ENCODE measurements around the gene LARGE1.

The LARGE1 gene

DNA sequence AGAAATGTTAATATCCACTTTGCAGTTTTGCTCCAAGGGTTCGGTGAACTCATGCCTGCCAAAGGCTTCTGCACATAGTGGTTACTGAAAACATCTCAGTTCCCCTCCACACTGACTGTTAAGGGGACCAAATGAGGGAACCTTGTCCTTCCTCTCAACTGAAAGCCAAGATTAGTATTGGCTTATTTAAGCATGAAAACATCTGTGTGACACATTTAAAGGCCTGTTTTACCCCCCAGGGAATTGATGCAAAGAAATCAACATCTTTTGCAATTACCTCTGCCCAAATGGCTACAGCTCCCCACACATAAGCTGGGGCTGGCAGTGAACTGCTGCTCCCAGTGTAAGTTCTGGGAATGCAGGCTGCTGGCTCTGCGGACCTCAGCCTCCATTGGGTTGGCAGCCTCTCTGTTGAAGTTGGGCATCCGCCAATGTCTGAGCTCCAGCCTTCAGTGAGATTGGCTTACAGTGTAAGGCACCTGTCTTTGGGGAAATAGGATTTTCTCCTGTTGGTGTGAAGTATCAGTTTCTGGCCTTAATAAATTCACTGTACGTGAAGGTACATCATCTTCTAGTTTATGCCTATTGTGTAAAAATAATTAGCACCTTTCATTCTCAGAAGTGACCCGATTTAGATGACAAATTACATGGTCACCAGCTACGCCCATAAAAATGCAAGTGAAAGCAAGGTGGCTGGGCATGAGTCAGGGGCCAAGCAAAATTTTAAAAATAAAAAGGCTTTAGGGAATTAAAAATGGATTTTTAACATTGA lies 648.7 kb downstream of the LARGE1 start:
- DNase-seq: no peak

GRCh38 chr22:33270596-33270995 lies 649.7 kb downstream of the LARGE1 start:
- DNase-seq: no peak

DNA sequence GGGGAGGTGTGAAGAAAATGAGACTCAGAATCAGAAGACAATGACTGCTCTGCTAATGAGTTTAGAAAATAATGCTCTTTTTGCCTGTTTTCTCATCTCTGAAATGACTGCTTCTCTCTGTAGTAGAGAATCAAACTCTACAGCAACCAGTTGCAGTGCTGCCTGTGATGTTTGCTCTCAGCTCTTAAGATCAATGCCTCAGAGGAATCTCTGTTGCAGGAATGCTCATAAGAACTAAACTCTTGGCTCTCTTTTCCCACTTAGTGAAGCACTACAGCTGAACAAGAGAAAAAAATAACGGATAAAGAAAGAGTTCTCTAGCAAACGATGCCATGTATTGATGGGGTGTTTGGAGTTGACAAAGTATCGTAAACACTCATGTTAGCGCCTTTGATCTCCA lies 658.6 kb downstream of the LARGE1 start:
- no peak for DNase-seq

- no peak for DNase-seq
Measured at GRCh38 chr22:33260498-33260897, 659.8 kb downstream of the LARGE1 start.

DNA sequence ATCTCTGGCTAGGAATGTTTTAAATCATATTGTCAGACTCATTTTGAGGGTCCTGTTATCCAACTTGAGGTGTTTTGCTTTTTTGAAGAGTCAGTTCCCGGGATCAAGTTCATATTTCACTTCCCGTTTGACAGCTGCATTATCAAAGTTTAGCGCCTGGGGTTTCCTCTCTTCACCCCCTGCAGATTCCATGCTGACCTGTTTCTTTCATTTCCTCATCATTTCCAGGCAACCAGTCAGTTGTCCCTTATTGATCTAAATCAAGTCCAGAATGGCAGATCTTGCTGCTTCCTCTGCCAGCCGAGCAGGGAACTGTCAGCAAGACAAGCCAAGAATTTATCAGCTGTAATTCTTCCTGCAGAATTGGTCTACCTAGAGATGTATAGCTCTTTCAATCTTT lies 664.5 kb downstream of the LARGE1 start:
- no peak for DNase-seq

GRCh38 chr22:33248948-33249347 lies 671.3 kb downstream of the LARGE1 start:
- DNase-seq: no peak

DNA sequence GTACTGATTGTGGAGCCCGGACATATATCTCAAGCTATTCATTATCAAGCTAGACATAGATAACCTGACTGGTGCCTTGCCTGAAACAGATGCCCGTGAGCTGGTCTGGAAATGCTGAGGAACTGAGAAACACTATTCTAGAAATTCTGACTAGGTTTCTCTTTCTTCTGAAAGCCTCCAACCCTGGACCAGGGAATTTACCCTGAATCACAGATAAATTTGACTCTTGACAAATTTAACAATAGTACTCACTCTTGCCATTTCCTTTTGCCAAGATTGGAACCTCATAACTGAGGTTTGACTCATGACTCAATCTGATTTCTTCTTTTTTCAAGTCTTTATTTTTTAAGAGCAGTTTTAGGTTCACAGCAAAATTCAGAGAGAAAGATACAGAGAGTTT lies 672.5 kb downstream of the LARGE1 start:
- no peak for DNase-seq

DNA sequence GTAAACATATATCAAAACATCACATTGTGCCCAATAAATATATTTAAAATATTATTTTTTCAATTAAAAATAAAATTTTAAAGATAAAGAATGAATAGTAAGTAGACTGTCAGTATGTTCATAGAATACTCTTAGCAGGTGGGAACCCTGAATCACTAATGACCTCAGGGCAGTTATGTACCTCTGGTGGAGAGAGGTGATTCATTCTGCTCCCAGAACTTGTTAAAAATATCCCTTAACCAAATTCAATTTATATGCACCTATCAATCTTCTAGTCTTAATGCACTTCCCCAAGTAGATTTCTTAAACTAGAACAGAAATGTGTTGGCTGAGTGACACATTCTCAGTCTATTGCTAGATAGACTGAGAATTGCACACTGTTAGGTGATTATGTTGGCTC lies 678.2 kb downstream of the LARGE1 start:
- no peak for DNase-seq

- no peak for DNase-seq
Measured at GRCh38 chr22:33240888-33241475, 679.3 kb downstream of the LARGE1 start.

DNA sequence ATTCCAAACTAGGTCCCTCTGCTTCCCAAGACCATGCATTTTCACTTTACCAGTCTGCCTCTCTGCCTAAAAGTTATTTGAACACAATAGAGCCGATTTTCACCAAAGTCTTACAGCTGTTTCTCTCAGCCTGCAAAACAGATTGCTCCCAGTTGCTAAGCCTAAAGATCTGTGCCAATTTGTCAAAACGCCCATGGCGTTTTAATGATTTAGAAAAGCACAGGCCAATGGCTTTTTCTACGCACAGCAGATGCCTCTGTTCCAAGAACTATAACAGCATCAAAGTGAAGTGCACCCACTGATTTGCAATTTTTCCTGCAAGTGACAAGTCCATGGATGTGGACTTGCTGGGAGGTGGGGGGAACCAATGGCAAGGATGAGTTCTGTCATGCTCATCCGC lies 688.2 kb downstream of the LARGE1 start:
- DNase-seq: no peak

DNA sequence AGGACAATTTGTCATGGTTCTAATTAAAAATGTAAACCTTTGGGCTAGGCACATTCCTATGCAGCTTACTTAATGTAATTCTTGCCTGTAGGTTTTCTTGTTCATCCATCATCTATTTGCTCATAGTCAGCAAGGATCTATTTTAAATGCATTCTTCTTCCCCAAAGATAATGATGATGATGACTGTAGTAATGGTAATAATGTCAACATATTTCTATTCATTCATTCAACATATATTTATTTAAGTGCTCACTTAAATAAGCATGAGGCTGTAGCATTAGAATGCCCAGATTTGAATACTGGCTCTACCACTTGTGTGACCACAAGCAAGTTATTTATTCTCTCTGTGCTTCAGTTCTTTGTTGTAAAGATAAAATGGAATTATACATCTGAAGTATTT lies 692.5 kb downstream of the LARGE1 start:
- DNase-seq: no peak

GRCh38 chr22:33224841-33225240 lies 695.4 kb downstream of the LARGE1 start:
- DNase-seq: no peak
